ENCODE results near the gene CCNL2. TPM values are rescaled to one million over a fixed set of nuclear protein-coding genes. Genes with fewer than 3 reads are reported as not detected.
A peak's percentile ranks its signal among the peaks of the same experiment; 100 is the strongest.

The CCNL2 gene
- total and polyA plus RNA-seq, 2 experiments from 2014 or later: 115 to 146 TPM

DNA sequence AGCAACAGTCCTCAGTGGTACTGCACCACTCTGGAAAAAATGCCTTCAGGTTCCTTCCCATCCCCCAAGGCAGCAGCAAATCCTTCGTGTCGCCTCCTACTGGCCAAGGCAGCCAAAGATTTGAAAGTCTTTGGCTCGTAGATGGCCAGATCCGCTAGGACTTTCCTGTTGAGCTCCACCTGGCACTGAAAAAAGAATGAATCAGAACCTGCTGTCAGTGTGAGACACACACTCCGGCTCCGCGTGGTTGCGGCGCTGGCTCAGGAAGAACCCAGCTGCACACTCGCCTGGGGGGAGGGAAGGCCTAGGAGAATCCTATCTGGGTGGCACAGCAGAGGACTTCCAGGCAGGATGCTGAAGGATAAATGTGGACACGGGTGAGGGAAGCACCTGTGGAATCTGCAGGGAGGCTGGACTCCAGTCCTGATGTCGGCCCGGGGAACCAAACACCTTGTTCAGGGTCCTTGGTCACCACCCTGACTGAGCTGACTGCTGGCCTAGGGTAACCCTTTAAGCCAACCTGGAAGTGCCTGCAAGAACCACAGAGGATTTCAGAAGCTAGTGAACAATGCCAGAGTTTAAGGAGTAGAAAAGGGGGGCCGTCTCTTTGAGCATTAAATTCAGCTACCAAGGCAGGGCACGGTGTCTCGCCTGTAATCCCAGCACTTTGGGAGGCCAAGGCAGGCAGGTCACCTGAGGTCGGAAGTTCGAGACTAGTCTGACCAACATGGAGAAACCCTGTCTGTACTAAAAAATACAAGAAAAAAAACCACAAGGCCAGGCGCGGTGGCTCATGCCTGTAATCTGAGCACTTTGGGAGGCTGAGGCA, 3.2 kb upstream of the CCNL2 start:
- no peaks in the 10 kb centered on the region; the same call in 2 of the 3 replicates for H3K9me3 Mint-ChIP-seq
- peaks cover 34% of the 10 kb centered on the region for H3K27me3 Mint-ChIP-seq (ENCODE audit: insufficient read depth, low read depth, poor library complexity)
- peaks cover 35% of the 10 kb centered on the region for H3K4me1 Mint-ChIP-seq
- TF ChIP-seq, protein P1, sequence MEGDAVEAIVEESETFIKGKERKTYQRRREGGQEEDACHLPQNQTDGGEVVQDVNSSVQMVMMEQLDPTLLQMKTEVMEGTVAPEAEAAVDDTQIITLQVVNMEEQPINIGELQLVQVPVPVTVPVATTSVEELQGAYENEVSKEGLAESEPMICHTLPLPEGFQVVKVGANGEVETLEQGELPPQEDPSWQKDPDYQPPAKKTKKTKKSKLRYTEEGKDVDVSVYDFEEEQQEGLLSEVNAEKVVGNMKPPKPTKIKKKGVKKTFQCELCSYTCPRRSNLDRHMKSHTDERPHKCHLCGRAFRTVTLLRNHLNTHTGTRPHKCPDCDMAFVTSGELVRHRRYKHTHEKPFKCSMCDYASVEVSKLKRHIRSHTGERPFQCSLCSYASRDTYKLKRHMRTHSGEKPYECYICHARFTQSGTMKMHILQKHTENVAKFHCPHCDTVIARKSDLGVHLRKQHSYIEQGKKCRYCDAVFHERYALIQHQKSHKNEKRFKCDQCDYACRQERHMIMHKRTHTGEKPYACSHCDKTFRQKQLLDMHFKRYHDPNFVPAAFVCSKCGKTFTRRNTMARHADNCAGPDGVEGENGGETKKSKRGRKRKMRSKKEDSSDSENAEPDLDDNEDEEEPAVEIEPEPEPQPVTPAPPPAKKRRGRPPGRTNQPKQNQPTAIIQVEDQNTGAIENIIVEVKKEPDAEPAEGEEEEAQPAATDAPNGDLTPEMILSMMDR (conservative IDR thresholded peaks at IDR 0.05; ENCODE audit: low read depth in 2 of 2): peak; percentile 77 to 82
- TF ChIP-seq, protein P2, sequence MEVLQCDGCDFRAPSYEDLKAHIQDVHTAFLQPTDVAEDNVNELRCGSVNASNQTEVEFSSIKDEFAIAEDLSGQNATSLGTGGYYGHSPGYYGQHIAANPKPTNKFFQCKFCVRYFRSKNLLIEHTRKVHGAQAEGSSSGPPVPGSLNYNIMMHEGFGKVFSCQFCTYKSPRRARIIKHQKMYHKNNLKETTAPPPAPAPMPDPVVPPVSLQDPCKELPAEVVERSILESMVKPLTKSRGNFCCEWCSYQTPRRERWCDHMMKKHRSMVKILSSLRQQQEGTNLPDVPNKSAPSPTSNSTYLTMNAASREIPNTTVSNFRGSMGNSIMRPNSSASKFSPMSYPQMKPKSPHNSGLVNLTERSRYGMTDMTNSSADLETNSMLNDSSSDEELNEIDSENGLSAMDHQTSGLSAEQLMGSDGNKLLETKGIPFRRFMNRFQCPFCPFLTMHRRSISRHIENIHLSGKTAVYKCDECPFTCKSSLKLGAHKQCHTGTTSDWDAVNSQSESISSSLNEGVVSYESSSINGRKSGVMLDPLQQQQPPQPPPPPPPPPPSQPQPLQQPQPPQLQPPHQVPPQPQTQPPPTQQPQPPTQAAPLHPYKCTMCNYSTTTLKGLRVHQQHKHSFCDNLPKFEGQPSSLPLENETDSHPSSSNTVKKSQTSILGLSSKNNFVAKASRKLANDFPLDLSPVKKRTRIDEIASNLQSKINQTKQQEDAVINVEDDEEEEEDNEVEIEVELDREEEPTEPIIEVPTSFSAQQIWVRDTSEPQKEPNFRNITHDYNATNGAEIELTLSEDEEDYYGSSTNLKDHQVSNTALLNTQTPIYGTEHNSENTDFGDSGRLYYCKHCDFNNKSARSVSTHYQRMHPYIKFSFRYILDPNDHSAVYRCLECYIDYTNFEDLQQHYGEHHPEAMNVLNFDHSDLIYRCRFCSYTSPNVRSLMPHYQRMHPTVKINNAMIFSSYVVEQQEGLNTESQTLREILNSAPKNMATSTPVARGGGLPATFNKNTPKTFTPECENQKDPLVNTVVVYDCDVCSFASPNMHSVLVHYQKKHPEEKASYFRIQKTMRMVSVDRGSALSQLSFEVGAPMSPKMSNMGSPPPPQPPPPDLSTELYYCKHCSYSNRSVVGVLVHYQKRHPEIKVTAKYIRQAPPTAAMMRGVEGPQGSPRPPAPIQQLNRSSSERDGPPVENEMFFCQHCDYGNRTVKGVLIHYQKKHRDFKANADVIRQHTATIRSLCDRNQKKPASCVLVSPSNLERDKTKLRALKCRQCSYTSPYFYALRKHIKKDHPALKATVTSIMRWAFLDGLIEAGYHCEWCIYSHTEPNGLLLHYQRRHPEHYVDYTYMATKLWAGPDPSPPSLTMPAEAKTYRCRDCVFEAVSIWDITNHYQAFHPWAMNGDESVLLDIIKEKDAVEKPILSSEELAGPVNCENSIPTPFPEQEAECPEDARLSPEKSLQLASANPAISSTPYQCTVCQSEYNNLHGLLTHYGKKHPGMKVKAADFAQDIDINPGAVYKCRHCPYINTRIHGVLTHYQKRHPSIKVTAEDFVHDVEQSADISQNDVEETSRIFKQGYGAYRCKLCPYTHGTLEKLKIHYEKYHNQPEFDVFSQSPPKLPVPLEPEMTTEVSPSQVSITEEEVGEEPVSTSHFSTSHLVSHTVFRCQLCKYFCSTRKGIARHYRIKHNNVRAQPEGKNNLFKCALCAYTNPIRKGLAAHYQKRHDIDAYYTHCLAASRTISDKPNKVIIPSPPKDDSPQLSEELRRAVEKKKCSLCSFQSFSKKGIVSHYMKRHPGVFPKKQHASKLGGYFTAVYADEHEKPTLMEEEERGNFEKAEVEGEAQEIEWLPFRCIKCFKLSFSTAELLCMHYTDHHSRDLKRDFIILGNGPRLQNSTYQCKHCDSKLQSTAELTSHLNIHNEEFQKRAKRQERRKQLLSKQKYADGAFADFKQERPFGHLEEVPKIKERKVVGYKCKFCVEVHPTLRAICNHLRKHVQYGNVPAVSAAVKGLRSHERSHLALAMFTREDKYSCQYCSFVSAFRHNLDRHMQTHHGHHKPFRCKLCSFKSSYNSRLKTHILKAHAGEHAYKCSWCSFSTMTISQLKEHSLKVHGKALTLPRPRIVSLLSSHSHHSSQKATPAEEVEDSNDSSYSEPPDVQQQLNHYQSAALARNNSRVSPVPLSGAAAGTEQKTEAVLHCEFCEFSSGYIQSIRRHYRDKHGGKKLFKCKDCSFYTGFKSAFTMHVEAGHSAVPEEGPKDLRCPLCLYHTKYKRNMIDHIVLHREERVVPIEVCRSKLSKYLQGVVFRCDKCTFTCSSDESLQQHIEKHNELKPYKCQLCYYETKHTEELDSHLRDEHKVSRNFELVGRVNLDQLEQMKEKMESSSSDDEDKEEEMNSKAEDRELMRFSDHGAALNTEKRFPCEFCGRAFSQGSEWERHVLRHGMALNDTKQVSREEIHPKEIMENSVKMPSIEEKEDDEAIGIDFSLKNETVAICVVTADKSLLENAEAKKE (CRISPR knock-in tag; IDR thresholded peaks at IDR 0.05): no peak
- no peaks in the 10 kb centered on the region for H3K27me3 ChIP-seq (ENCODE audit: insufficient read depth)
- DNase-seq (ENCODE audit: low spot score): peak; percentile 90
- H3F3A ChIP-seq (replicated peaks; ENCODE audit: low read depth): peaks cover 71% of the 10 kb centered on the region
- H3K27ac Mint-ChIP-seq: peak overlapping the region; percentile 77
- H3K27ac ChIP-seq (ENCODE audit: low read depth): peak overlapping the region; percentile 58
- no peak overlapping the region for H2AFZ ChIP-seq
- ATAC-seq: peak; percentile 4
- peaks cover 85% of the 10 kb centered on the region for H3K36me3 Mint-ChIP-seq (ENCODE audit: low read depth)
- H3K9me2 ChIP-seq (ENCODE audit: insufficient read depth): no peaks in the 10 kb centered on the region
- H3K36me3 ChIP-seq (ENCODE audit: insufficient read depth): peaks cover 48% of the 10 kb centered on the region
- H4K20me1 ChIP-seq (replicated peaks; ENCODE audit: insufficient read depth): peaks cover 29% of the 10 kb centered on the region
- H3K79me2 ChIP-seq (replicated peaks; ENCODE audit: insufficient read depth): peaks cover 55% of the 10 kb centered on the region
- H3K4me2 ChIP-seq: no peak overlapping the region
- H3K4me3 Mint-ChIP-seq: peak overlapping the region; percentile 96
- peaks cover 21% of the 10 kb centered on the region for H3K4me1 ChIP-seq (ENCODE audit: insufficient read depth)
- H3K4me3 ChIP-seq: no peak overlapping the region
